Skeletal muscle satellite cell (primary cell): Measurements from ENCODE around the gene IKZF3.

Experiments
- H3K27me3 ChIP-seq: 2 replicates; pipeline ENCODE4 v1.7.0; 2013; ENCODE audit warnings: low read length; ENCODE audit not compliant: control insufficient read depth, insufficient read depth
- H3K36me3 ChIP-seq: 2 replicates; pipeline ENCODE4 v1.7.0; 2013; ENCODE audit warnings: mild to moderate bottlenecking, control low read depth, low read length; ENCODE audit not compliant: insufficient read depth
- H3K4me1 ChIP-seq: 2 replicates; pipeline ENCODE4 v1.7.0; 2013; ENCODE audit warnings: low read length; ENCODE audit not compliant: control insufficient read depth, insufficient read depth
- H3K4me2 ChIP-seq: 2 replicates; pipeline ENCODE4 v1.7.0; 2013; ENCODE audit warnings: mild to moderate bottlenecking, low read length
- H3K4me3 ChIP-seq: 2 replicates; pipeline ENCODE4 v1.7.0; 2013; ENCODE audit warnings: low read length
- H3K9ac ChIP-seq: 2 replicates; pipeline ENCODE4 v1.7.0; 2013; ENCODE audit warnings: mild to moderate bottlenecking, low read depth, low read length, moderate library complexity
- H3K9me3 ChIP-seq: replicated peaks from 2 replicates; pipeline ENCODE4 v1.7.0; 2013; ENCODE audit warnings: mild to moderate bottlenecking, control low read depth, low read length

The IKZF3 gene

DNA sequence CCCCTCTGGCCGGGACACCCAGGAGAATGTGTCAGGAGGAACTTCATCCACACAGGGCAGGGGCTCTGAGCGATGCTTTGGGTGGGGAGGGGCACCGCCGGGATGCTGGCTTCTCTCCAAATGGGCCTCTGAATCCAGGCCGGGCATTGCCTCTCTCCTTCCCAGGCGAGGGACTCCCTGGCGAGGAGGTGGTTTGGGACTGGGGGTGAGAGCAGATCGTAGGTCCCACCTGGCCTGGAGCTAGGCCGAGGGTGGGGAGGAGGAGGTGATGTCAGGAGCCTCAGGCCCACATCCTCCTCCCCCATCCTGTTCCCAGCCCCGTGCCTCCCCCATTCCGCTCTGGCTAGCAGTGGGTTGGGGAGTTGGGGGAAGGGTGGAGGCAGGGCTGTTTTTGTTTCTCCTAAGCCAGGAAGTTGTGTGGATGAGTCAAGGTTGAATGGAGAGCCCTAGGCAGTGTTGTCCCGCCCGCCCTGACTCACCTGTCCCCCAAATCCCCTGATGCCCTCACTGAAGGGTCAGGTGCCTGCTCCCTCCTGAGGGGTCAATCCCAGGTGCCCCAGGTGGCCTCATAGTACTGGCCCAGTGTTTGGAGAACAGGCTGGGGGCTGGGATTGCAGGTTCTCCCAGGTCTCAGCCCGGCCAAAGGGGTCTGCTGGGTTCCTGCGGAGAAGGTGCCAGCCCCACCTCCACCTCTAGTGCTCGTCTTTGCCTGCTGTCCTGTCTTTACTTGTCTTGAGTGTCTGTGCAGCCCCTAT, 123.6 kb downstream of the IKZF3 start:
- H3K4me1 ChIP-seq = peaks cover 31% of the 10 kb centered on the region
- H3K9me3 ChIP-seq = no peaks in the 10 kb centered on the region
- no peak overlapping the region for H3K9ac ChIP-seq
- no peaks in the 10 kb centered on the region for H3K36me3 ChIP-seq
- no peak overlapping the region for H3K4me3 ChIP-seq
- peaks cover 42% of the 10 kb centered on the region for H3K27me3 ChIP-seq
- H3K4me2 ChIP-seq = peak overlapping the region; percentile 11

DNA sequence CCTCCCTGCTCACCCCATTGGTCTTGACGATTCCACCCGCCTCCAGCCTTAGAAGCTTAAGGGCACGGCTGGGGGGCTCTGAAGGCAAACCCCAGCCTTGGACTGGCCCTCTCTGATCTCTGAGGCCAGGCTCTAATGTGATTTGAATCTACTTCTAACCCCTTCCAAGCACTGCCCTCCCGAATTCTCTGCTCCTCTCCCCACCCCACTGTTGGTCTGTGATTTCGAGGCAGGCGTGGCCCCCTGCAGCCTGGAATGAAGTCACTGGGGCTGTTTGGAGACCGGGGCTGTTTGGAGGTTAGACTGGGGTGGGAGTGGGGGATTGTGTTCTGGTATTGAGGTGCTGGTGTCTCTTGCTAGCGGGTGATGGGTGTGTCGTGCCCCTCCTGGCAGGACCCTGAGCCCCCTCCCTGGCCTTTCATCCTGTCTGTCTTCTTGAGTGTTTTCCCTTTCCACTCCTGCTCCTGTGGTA, 124.2 kb downstream of the IKZF3 start:
- H3K9me3 ChIP-seq = no peaks in the 10 kb centered on the region
- H3K4me3 ChIP-seq = no peak overlapping the region
- H3K9ac ChIP-seq = no peak overlapping the region
- H3K4me2 ChIP-seq = peak overlapping the region; percentile 66
- peaks cover 42% of the 10 kb centered on the region for H3K27me3 ChIP-seq
- no peaks in the 10 kb centered on the region for H3K36me3 ChIP-seq
- H3K4me1 ChIP-seq = peaks cover 31% of the 10 kb centered on the region

GRCh38 chr17:39738983-39739884, 124.9 kb downstream of the IKZF3 start:
- no peak overlapping the region for H3K9ac ChIP-seq
- no peaks in the 10 kb centered on the region for H3K9me3 ChIP-seq
- H3K4me3 ChIP-seq = peak overlapping the region; percentile 51
- peak overlapping the region; percentile 66 for H3K4me2 ChIP-seq
- peaks cover 40% of the 10 kb centered on the region for H3K27me3 ChIP-seq
- peaks cover 31% of the 10 kb centered on the region for H3K4me1 ChIP-seq
- H3K36me3 ChIP-seq = no peaks in the 10 kb centered on the region

- H3K36me3 ChIP-seq = no peaks in the 10 kb centered on the region
- H3K9me3 ChIP-seq = no peaks in the 10 kb centered on the region
- H3K4me3 ChIP-seq = no peak overlapping the region
- H3K4me1 ChIP-seq = peaks cover 31% of the 10 kb centered on the region
- no peak overlapping the region for H3K9ac ChIP-seq
- H3K4me2 ChIP-seq = peak overlapping the region; percentile 59
- H3K27me3 ChIP-seq = peaks cover 34% of the 10 kb centered on the region
Measured at GRCh38 chr17:39738568-39738901, 125.6 kb downstream of the IKZF3 start.

GRCh38 chr17:39737760-39738567, 126.1 kb downstream of the IKZF3 start, which contains the start of gene GRB7:
Gene GRB7 (plus strand): TSS chr17:39737938. CDS start chr17:39742302, 4,364 bp downstream.
- H3K27me3 ChIP-seq = peaks cover 32% of the 10 kb centered on the region
- H3K36me3 ChIP-seq = no peaks in the 10 kb centered on the region
- H3K4me3 ChIP-seq = no peak within 1 kb of the TSS
- no peaks in the 10 kb centered on the region for H3K9me3 ChIP-seq
- peak within 1 kb of the TSS; percentile 59 for H3K4me2 ChIP-seq
- no peak within 1 kb of the TSS for H3K9ac ChIP-seq
- H3K4me1 ChIP-seq = peaks cover 31% of the 10 kb centered on the region

DNA sequence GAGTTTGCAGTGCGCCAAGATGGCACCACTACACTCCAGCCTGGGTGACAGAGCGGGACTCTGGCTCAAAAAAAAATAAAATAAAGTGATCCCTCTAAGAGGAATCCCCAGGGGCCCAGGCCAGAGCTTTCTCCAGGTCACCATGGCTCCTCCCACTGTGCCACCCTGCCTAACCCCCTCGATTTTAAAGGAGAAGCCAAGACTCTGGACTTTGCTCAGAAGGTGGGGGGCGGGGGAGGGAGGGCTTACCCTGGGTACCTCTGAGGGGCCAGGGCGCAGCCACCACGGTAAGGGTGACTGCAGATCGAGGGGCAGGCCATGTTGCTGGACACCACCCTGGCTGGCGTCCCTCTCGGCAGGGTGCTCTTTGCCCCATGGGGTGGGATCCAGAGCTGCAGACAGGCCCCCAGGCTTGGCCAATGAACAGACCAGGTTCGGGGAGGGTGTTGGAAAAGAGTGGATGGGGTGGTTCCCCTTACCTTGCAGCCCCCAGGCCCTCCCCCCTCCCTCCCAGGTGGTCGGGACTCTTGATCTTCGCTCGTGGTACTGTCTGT, 126.8 kb downstream of the IKZF3 start:
- no peak overlapping the region for H3K4me3 ChIP-seq

GRCh38 chr17:39736319-39737165, 127.6 kb downstream of the IKZF3 start:
- H3K4me2 ChIP-seq = no peak overlapping the region
- no peak overlapping the region for H3K9ac ChIP-seq
- no peak overlapping the region for H3K4me3 ChIP-seq
- peaks cover 26% of the 10 kb centered on the region for H3K27me3 ChIP-seq
- H3K36me3 ChIP-seq = no peaks in the 10 kb centered on the region
- H3K9me3 ChIP-seq = no peaks in the 10 kb centered on the region
- peaks cover 31% of the 10 kb centered on the region for H3K4me1 ChIP-seq

More for the DNA sequence above, 126.8 kb downstream of the IKZF3 start:
- H3K36me3 ChIP-seq = no peaks in the 10 kb centered on the region
- no peak overlapping the region for H3K4me2 ChIP-seq
- H3K9me3 ChIP-seq = no peaks in the 10 kb centered on the region
- H3K9ac ChIP-seq = no peak overlapping the region
- peaks cover 31% of the 10 kb centered on the region for H3K4me1 ChIP-seq
- peaks cover 30% of the 10 kb centered on the region for H3K27me3 ChIP-seq

GRCh38 chr17:39735882-39736281, 128.2 kb downstream of the IKZF3 start:
- Histone ChIP-seq H3K4me3 (no peak overlapping the region), H3K4me1 (peaks cover 24% of the 10 kb centered on the region), H3K4me2 (no peak overlapping the region), H3K27me3 (peaks cover 26% of the 10 kb centered on the region), H3K9ac (no peak overlapping the region), H3K9me3 (no peaks in the 10 kb centered on the region), H3K36me3 (no peaks in the 10 kb centered on the region)

GRCh38 chr17:39732586-39732985, 131.5 kb downstream of the IKZF3 start:
- Histone ChIP-seq H3K4me3 (no peak overlapping the region), H3K4me1 (peaks cover 7% of the 10 kb centered on the region), H3K4me2 (no peak overlapping the region), H3K9ac (no peak overlapping the region), H3K27me3 (peaks cover 5% of the 10 kb centered on the region), H3K9me3 (no peaks in the 10 kb centered on the region), H3K36me3 (peaks cover 18% of the 10 kb centered on the region)
